ENCODE measurements around the gene CLEC2D. TPM values are rescaled to one million over a fixed set of nuclear protein-coding genes. Genes with fewer than 3 reads are reported as not detected.

The CLEC2D gene
- total RNA-seq, 1 experiment from 2014 or later, result 1.9 TPM

DNA sequence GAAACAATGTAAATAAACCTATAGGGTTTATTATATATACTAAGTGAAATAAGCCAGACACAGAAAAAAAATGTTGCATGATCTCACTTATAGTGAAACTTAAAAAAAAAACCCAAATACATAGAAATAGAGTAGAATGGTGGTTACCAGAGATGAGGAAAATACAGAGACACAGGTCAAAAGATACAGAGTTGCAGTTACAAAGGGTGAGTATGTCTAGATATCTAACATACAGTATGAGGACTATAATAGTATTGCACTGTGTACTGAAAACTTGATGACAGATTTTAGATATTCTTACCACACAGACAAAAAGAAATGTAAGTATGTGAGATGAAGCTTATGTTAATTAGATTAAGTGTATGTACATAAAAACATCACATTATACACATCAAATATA is 28.1 kb downstream of the CLEC2D start (continued):
- TF ChIP-seq, protein P1, sequence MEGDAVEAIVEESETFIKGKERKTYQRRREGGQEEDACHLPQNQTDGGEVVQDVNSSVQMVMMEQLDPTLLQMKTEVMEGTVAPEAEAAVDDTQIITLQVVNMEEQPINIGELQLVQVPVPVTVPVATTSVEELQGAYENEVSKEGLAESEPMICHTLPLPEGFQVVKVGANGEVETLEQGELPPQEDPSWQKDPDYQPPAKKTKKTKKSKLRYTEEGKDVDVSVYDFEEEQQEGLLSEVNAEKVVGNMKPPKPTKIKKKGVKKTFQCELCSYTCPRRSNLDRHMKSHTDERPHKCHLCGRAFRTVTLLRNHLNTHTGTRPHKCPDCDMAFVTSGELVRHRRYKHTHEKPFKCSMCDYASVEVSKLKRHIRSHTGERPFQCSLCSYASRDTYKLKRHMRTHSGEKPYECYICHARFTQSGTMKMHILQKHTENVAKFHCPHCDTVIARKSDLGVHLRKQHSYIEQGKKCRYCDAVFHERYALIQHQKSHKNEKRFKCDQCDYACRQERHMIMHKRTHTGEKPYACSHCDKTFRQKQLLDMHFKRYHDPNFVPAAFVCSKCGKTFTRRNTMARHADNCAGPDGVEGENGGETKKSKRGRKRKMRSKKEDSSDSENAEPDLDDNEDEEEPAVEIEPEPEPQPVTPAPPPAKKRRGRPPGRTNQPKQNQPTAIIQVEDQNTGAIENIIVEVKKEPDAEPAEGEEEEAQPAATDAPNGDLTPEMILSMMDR (IDR thresholded peaks at IDR 0.05 in 2 of 3, conservative IDR thresholded peaks at IDR 0.05 in 1 of 3; ENCODE audit: borderline replicate concordance in 1 of 3, insufficient read depth in 1 of 3, low read depth in 2 of 3, low read length in 2 of 3), result no peak

DNA sequence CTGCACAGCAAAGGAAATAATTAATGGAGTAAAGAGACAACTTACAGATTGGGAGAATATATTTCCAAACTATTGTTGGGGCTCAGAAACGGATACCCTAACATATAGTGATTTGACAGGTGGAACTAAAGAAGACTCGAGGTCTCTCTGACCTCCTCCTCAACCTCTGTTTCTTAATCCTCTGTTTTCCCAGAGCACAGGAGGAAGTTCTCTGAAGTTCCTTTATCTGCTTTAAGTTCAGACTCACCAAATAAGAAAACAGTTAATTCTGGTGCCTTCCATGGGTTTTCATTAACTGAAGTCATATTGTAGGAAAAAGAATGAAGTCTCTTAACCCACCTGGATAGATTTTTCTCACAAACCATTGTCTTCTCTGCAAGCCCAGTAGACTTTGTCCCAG is 29.2 kb downstream of the CLEC2D start:
- Histone ChIP-seq H3K9me3 (ENCODE audit: control insufficient read depth in 1 of 2, insufficient read depth in 1 of 2, low read depth in 1 of 2, low read length in 2 of 2) (no peaks in the 10 kb centered on the region), H3K27ac (ENCODE audit: low read depth, low read length) (no peak overlapping the region), H4K20me1 (ENCODE audit: insufficient read depth) (no peaks in the 10 kb centered on the region), H3K79me2 (ENCODE audit: insufficient read depth, low read length) (no peaks in the 10 kb centered on the region), H3K4me1 (ENCODE audit: control insufficient read depth in 1 of 2, insufficient read depth in 2 of 2, low read length in 2 of 2) (no peaks in the 10 kb centered on the region), H2AFZ (ENCODE audit: low read depth, low read length, poor library complexity, severe bottlenecking) (no peak overlapping the region), H3K9me2 (ENCODE audit: insufficient read depth) (no peaks in the 10 kb centered on the region), H3K27me3 (ENCODE audit: insufficient read depth, low read length) (no peaks in the 10 kb centered on the region), H3K4me2 (ENCODE audit: low read length) (no peak overlapping the region), H3K4me3 (replicated peaks in 1 of 2; ENCODE audit: low read depth in 1 of 2, low read length in 2 of 2) (no peak overlapping the region), H3K9ac (ENCODE audit: low read length) (no peak overlapping the region), H3K36me3 (ENCODE audit: control insufficient read depth in 1 of 2, insufficient read depth in 2 of 2, low read length in 2 of 2) (no peaks in the 10 kb centered on the region)
- DNase-seq (ENCODE audit: low read depth, low spot score) (no peak), ATAC-seq (no peak)
- BruUV-seq (replicated peaks), result no TSS peak
- ChIA-PET CTCF (interaction anchor here (1.8 kb wide), 1 partner anchor 10 kb away, joined by 9 read pairs; no protein-coding TSS in a partner anchor), POLR2A (no interaction called here), RAD21 (ENCODE audit: low non-redundant PET in 1 of 2, low total read pairs in 2 of 2, uncharacterized antibody in 2 of 2, unreplicated experiment in 2 of 2) (no interaction called here)
- TF ChIP-seq JUND (IDR thresholded peaks at IDR 0.05) (no peak), ELF1 (IDR thresholded peaks at IDR 0.05; ENCODE audit: borderline replicate concordance, low read depth) (no peak), CEBPB (IDR thresholded peaks at IDR 0.05; ENCODE audit: low read depth) (no peak), ZBTB33 (IDR thresholded peaks at IDR 0.05; ENCODE audit: extremely low read depth, insufficient replicate concordance, low read length) (no peak), FOSL1 (IDR thresholded peaks at IDR 0.05; ENCODE audit: low read depth) (no peak), YY1 (IDR thresholded peaks at IDR 0.05; ENCODE audit: extremely low read depth, insufficient replicate concordance, low read depth, low read length) (no peak), EGR1 (IDR thresholded peaks at IDR 0.05; ENCODE audit: low read depth) (no peak)
- TF ChIP-seq, protein P2, sequence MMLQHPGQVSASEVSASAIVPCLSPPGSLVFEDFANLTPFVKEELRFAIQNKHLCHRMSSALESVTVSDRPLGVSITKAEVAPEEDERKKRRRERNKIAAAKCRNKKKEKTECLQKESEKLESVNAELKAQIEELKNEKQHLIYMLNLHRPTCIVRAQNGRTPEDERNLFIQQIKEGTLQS (IDR thresholded peaks at IDR 0.05), result no peak
- TF ChIP-seq, protein P3, sequence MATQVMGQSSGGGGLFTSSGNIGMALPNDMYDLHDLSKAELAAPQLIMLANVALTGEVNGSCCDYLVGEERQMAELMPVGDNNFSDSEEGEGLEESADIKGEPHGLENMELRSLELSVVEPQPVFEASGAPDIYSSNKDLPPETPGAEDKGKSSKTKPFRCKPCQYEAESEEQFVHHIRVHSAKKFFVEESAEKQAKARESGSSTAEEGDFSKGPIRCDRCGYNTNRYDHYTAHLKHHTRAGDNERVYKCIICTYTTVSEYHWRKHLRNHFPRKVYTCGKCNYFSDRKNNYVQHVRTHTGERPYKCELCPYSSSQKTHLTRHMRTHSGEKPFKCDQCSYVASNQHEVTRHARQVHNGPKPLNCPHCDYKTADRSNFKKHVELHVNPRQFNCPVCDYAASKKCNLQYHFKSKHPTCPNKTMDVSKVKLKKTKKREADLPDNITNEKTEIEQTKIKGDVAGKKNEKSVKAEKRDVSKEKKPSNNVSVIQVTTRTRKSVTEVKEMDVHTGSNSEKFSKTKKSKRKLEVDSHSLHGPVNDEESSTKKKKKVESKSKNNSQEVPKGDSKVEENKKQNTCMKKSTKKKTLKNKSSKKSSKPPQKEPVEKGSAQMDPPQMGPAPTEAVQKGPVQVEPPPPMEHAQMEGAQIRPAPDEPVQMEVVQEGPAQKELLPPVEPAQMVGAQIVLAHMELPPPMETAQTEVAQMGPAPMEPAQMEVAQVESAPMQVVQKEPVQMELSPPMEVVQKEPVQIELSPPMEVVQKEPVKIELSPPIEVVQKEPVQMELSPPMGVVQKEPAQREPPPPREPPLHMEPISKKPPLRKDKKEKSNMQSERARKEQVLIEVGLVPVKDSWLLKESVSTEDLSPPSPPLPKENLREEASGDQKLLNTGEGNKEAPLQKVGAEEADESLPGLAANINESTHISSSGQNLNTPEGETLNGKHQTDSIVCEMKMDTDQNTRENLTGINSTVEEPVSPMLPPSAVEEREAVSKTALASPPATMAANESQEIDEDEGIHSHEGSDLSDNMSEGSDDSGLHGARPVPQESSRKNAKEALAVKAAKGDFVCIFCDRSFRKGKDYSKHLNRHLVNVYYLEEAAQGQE (IDR thresholded peaks at IDR 0.05; ENCODE audit: low read depth), result no peak
- intact Hi-C loops (cut with micrococcal nuclease), result no loop called here
